ENCODE measurements around the gene LYST.
"Not testable (repeated sequence)": the region's sequence is repeated elsewhere in the genome, so short reads cannot be mapped to it uniquely, and the experiment has no call there.

LYST gene

GRCh38 chr1:235649368-235650163 is 217.1 kb downstream of the LYST start, which contains the start of gene GNG4:
GNG4 (minus strand) TSS chr1:235649784; CDS start chr1:235583838, 65,946 bp downstream.
- peak; percentile 79 for DNase-seq

- peak; percentile 78 for DNase-seq
These were observed 217.7 kb downstream of the LYST start for GRCh38 chr1:235648954-235649367.

GRCh38 chr1:235648407-235648907 is 218.2 kb downstream of the LYST start:
- peak; percentile 87 for DNase-seq

GRCh38 chr1:235647537-235647936 is 219.2 kb downstream of the LYST start:
- DNase-seq, result not testable (repeated sequence)

GRCh38 chr1:235646463-235646862 is 220.2 kb downstream of the LYST start:
- DNase-seq, result no peak

GRCh38 chr1:235644693-235645305 is 221.9 kb downstream of the LYST start:
- DNase-seq, result no peak

GRCh38 chr1:235643837-235644692 is 222.6 kb downstream of the LYST start:
- no peak for DNase-seq

GRCh38 chr1:235642943-235643371 is 223.7 kb downstream of the LYST start:
- DNase-seq, result no peak

GRCh38 chr1:235642011-235642942 is 224.4 kb downstream of the LYST start:
- peak; percentile 45 for DNase-seq

- no peak for DNase-seq
These were observed 226.1 kb downstream of the LYST start for GRCh38 chr1:235640580-235640979.

GRCh38 chr1:235639226-235640205 is 227.2 kb downstream of the LYST start:
- no peak for DNase-seq

- DNase-seq, result not testable (repeated sequence)
These were observed 228.1 kb downstream of the LYST start for GRCh38 chr1:235638612-235639011.

GRCh38 chr1:235637756-235638534 is 228.8 kb downstream of the LYST start:
- no peak for DNase-seq

GRCh38 chr1:235635938-235636662 is 230.6 kb downstream of the LYST start:
- DNase-seq, result no peak

- no peak for DNase-seq
These were observed 234.0 kb downstream of the LYST start for GRCh38 chr1:235632506-235633401.

GRCh38 chr1:235631816-235632215 is 234.9 kb downstream of the LYST start:
- DNase-seq, result no peak

GRCh38 chr1:235628316-235629005 is 238.2 kb downstream of the LYST start:
- no peak for DNase-seq

Data from DMS53 (cell line).